ENCODE results near the gene KCNJ15. TPM values are rescaled to one million over a fixed set of nuclear protein-coding genes. Genes with fewer than 3 reads are reported as not detected.

Gene KCNJ15
- total RNA-seq, 1 donor from 2014 or later: 0.97 TPM

GRCh38 chr21:38311765-38312164, 55.0 kb downstream of the KCNJ15 start:
- Mint-ChIP-seq H3K27me3 (ENCODE audit: unreplicated experiment) (no peaks in the 10 kb centered on the region), H3K36me3 (ENCODE audit: low read depth, unreplicated experiment) (peaks cover 7% of the 10 kb centered on the region), H3K4me3 (ENCODE audit: unreplicated experiment) (no peak overlapping the region), H3K9me3 (ENCODE audit: unreplicated experiment) (no peaks in the 10 kb centered on the region), H3K27ac (ENCODE audit: unreplicated experiment) (no peak overlapping the region), H3K4me1 (ENCODE audit: unreplicated experiment) (peaks cover 11% of the 10 kb centered on the region)
- DNase-seq (ENCODE audit: low spot score): no peak
- TF ChIP-seq CTCF (IDR thresholded peaks at IDR 0.05; ENCODE audit: unreplicated experiment): no peak

GRCh38 chr21:38312822-38313221, 56.0 kb downstream of the KCNJ15 start:
- Mint-ChIP-seq H3K36me3 (ENCODE audit: low read depth, unreplicated experiment) (peaks cover 7% of the 10 kb centered on the region), H3K27ac (ENCODE audit: unreplicated experiment) (no peak overlapping the region), H3K4me1 (ENCODE audit: unreplicated experiment) (peaks cover 11% of the 10 kb centered on the region), H3K9me3 (ENCODE audit: unreplicated experiment) (no peaks in the 10 kb centered on the region), H3K27me3 (ENCODE audit: unreplicated experiment) (no peaks in the 10 kb centered on the region), H3K4me3 (ENCODE audit: unreplicated experiment) (no peak overlapping the region)
- DNase-seq (ENCODE audit: low spot score): no peak
- no peak for TF ChIP-seq CTCF (IDR thresholded peaks at IDR 0.05; ENCODE audit: unreplicated experiment)

GRCh38 chr21:38314558-38314957, 57.8 kb downstream of the KCNJ15 start:
- H3K4me3 Mint-ChIP-seq (ENCODE audit: unreplicated experiment): no peak overlapping the region
- DNase-seq (ENCODE audit: low spot score): no peak
- peaks cover 9% of the 10 kb centered on the region for H3K4me1 Mint-ChIP-seq (ENCODE audit: unreplicated experiment)
- peaks cover 7% of the 10 kb centered on the region for H3K36me3 Mint-ChIP-seq (ENCODE audit: low read depth, unreplicated experiment)
- H3K9me3 Mint-ChIP-seq (ENCODE audit: unreplicated experiment): no peaks in the 10 kb centered on the region
- no peak overlapping the region for H3K27ac Mint-ChIP-seq (ENCODE audit: unreplicated experiment)
- TF ChIP-seq CTCF (IDR thresholded peaks at IDR 0.05; ENCODE audit: unreplicated experiment): no peak
- no peaks in the 10 kb centered on the region for H3K27me3 Mint-ChIP-seq (ENCODE audit: unreplicated experiment)

GRCh38 chr21:38315122-38315521, 58.3 kb downstream of the KCNJ15 start:
- no peak overlapping the region for H3K27ac Mint-ChIP-seq (ENCODE audit: unreplicated experiment)
- H3K4me3 Mint-ChIP-seq (ENCODE audit: unreplicated experiment): no peak overlapping the region
- H3K9me3 Mint-ChIP-seq (ENCODE audit: unreplicated experiment): no peaks in the 10 kb centered on the region
- no peak for TF ChIP-seq CTCF (IDR thresholded peaks at IDR 0.05; ENCODE audit: unreplicated experiment)
- H3K36me3 Mint-ChIP-seq (ENCODE audit: low read depth, unreplicated experiment): peaks cover 7% of the 10 kb centered on the region
- H3K27me3 Mint-ChIP-seq (ENCODE audit: unreplicated experiment): no peaks in the 10 kb centered on the region
- H3K4me1 Mint-ChIP-seq (ENCODE audit: unreplicated experiment): peaks cover 9% of the 10 kb centered on the region
- no peak for DNase-seq (ENCODE audit: low spot score)

- Mint-ChIP-seq H3K36me3 (ENCODE audit: low read depth, unreplicated experiment) (no peaks in the 10 kb centered on the region), H3K27me3 (ENCODE audit: unreplicated experiment) (no peaks in the 10 kb centered on the region), H3K4me3 (ENCODE audit: unreplicated experiment) (no peak overlapping the region), H3K9me3 (ENCODE audit: unreplicated experiment) (no peaks in the 10 kb centered on the region), H3K27ac (ENCODE audit: unreplicated experiment) (no peak overlapping the region), H3K4me1 (ENCODE audit: unreplicated experiment) (peaks cover 18% of the 10 kb centered on the region)
- DNase-seq (ENCODE audit: low spot score): no peak
- no peak for TF ChIP-seq CTCF (IDR thresholded peaks at IDR 0.05; ENCODE audit: unreplicated experiment)
These were observed 63.0 kb downstream of the KCNJ15 start for GRCh38 chr21:38319781-38320180.

All from endothelial cell (in vitro differentiated cells).